Measurements from ENCODE around the gene NDUFAF5.

GRCh38 chr20:13809373-13809772 is 24.5 kb downstream of the NDUFAF5 start:
- no peak for TF ChIP-seq EZH2 (IDR thresholded peaks at IDR 0.05; ENCODE audit: low read depth)
- no peak for TF ChIP-seq CTCF (conservative IDR thresholded peaks at IDR 0.05)

Measured in PC-9 (cell line).